KG1 (cell line): ENCODE data around the gene ORC2.
"Not testable (repeated sequence)": the region's sequence is repeated elsewhere in the genome, so short reads cannot be mapped to it uniquely, and the experiment has no call there.

Source experiments
- DNase-seq: peaks from one replicate; lab custom pipeline; 2025; lab: John Stamatoyannopoulos, UW

The ORC2 gene

DNA sequence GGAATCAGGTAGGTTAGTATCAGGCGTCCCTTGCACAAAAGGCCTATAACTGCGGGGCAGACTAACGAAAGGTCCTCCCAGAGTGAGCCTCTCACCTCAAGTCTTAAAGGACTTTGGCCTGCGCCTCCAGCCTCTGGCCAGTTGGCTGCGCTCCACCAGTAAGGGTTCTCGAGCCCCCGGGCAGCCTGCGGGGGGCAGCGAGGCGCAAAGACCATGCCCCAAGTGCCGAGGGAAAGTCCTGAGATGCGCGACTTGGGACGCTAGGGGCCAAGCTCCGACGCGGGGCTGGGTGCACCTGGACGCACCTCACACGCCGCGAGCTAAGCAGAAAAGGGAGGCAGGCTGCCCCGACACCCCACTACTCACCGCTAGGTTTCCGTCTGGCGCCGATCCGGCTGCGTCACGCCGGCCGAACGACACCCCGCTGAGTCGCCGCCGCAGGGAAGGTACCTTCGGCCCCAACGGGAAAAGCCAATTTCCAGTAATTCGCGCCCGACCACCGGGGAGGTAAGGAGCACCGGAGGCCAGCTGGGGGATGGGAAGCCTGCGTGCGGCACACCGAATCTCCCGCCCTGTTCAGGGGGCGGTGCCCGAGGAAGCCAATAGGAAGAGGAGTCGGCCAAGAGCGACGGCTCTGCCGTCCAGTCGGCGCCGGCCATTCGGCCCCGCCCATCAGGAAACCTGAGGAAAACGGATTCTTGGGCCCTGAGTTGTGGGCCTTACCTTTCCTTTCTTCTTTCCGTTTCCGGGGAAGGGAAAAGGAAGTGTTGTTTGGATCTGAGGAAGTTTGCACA lies at the start of gene ORC2:
Gene ORC2 (minus strand): TSS at position 537 of the 794 bp plus-strand sequence. CDS start 5,537 bp downstream, outside the sequence.
- DNase-seq, result peak; percentile 88

DNA sequence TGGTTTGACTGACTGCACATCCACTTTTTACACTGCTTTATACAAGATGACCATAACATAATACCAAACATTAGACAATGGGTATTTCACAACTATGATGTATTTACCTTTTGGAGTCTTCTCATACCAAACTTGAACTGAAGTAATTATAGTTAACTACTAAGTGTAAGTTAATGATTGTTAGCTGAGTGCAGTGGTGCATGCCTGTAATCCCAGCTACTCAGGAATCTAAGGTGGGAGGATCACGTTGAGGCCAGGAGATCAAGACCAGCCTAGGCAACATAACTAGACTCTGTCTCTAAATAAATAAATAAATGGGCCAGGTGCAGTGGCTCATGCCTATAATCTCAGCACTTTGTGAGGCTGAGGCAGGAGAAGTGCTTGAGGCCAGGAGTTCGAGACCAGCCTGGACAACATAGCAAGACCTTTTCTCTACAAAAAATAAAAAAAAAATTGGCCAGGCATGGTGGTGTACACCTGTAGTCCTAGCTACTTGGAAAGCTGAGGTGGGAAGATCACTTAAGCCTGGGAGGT lies 44.9 kb upstream of the ORC2 start:
- DNase-seq, result no peak

DNA sequence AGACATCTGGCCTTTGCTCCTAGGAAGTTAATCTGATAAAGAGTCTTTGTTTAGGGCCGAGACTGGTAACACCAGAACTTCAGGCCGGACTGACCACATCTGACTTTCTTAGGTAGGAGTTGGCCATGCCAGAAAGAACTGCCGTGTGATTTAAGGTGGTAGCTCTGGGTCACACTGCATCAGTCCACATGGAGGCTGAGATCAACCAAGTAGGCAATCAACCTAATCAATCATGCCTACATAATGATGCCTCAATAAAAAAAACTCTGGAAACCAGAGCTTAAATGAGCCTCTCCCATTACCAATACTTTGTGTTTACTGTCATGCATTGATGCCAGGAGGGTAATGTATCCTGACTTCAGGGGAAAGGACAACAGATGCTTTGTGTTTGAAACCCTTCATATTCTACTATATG lies 44.1 kb upstream of the ORC2 start:
- no peak for DNase-seq

DNA sequence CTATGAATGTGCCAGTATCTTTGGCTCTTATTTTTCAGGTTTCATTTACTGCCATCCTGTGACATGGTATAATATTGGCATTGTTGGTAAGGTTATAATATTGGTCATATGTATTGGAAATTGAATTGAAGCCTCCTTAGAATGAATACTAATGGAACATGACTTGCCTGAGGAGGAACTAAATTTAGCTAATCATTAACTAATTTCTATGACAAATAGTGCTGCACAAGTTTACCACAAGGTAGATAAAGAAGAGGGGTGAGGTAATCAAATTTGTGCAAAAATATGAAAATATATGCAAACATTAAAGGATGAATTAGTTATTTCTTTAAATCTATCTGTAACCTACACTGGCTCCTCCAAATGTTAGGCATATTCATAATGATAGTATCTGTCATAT lies 43.2 kb upstream of the ORC2 start:
- no peak for DNase-seq

DNA sequence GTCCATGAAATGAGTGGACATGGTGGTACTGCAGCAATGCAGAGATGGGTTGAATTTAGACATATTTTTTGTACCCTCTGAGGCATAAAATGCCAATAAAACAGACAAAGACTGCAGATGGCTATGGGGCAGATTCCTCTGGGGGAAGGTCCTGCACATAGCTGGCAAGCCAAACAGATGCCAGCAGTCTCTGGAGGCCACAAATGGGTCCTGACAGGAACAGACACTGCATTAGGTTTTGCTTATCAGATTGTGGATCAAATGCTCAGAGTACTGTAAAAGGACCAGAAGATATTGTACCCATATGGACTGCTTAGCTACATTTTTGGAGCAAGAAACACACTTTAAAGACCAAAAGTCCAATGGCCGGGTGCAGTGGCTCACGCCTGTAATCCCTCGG lies 40.9 kb upstream of the ORC2 start:
- no peak for DNase-seq

DNA sequence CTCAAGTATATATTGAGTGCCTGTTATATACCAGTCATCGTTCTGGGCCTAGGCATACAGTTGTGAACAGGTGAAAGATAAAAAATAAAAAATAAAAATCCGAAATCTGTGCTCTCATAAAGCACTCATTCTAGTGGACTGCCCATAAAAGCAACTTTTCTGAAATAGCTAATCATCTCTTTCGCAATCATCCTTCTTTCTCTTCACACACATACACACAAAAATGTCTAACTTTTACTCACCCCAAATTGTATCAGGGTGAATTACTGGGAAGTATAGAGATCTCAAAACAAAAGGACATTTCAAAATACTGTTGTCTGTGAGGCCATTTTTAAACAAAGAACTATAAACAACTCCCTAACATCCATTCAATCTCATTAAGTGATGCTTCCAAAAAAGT lies 29.6 kb upstream of the ORC2 start:
- DNase-seq, result no peak

DNA sequence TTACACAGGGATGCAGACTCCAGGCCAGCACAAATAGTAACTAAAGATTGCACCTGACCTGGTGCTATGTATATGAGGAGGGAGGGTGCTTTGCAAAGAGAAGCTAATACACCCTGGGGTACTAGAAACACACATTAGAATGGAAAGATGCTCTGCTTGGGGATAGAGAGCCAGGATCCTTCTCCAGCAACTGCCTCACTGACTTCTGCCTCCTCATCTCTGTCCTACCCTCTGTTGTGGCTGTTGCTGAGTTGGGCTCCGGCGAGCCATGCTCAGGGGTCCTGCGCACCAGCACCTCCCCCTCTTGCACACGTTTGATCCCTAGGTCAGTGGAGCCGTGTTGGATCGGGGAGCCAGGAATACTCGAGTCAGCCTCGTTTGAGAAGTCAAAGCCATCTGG lies 23.7 kb upstream of the ORC2 start:
- DNase-seq, result no peak

DNA sequence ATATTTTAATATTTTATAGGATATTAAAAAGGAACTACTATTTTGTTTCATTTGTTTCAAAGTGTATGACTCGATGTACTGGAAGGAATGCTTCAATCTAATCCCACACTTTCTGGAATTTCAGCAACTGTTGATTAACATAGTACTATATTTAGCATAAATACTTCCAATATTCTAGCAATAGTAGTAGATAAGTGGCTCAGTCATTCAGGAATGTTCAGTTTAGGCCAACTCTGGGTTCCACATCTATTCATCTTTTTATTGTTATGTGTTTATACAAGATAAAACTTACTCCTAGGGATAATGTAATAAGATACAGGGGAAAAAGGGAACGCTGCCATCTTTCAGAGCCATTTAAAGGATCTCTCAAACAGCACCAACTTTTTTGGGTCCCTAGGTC lies 22.3 kb upstream of the ORC2 start:
- DNase-seq, result no peak

DNA sequence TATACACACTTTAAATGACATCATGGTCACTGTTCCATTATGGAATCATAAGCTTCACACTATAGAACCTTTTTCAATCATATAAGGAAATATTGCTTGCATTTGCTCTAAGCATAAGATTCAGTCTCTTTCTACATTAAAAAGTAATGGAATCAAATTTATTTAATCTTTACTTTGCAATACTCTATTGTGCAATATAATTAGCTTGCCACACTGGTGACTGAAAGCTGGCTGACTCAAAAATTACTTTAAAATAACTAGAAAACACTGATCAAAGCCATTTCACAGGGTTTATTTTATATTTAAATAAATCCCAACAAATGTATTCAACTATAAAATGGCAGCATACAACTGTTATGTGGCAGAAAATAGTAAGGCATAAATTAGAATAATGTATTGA lies 13.2 kb upstream of the ORC2 start:
- DNase-seq, result no peak

DNA sequence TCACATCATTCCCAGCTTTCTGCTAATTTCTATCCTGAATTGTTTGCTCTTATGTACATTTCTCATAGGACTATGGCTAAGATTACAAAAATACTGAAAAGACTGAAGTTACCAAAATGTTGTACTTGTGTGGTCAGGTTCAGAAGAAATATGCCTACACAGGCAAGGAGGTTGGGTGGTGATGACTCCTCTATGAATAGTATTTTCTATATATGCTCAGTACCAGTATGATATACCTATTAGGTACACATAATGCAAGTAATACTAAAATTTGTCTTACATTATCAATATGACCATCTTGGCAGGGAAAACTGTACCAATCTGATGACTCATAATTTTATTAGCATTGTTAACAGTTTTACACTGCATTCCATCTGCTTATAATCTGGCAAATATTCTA lies 12.2 kb upstream of the ORC2 start:
- DNase-seq, result no peak

DNA sequence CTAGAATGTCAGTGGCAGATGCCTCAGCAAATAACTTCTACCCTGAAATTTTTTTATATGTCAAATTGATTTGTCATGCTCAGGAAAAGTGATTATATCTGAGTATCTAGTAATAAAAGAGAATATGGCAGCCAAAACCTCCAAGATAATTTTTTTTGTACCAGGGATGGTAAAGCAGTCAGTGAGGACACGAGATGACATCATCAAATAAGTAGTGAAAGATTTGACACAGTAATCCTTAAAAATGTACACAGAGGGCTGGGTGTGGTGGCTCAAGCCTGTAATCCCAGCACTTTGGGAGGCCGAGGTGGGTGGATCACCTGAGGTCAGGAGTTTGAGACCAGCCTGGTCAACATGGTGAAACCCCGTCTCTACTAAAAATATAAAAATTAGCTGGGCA lies 6.6 kb upstream of the ORC2 start:
- not testable (repeated sequence) for DNase-seq

DNA sequence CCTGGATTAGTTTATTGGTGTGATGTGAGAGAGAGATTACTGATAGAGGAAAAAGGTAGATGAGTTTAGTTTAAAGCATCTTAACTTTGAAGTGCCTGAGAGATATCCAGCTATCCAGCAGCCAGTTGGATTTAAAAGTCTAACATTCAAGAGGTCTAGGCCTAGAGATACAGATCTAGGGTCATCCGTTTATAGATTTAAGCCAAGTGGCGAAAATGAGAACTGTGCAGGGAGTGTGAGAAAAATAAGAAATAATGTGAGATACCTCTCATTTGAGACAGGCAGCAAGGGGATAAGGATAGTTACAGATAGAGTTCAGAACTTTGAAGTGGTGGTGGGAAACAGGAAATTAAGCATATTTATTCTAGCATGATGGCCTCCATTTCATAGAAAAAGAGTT lies 5.3 kb upstream of the ORC2 start:
- no peak for DNase-seq

DNA sequence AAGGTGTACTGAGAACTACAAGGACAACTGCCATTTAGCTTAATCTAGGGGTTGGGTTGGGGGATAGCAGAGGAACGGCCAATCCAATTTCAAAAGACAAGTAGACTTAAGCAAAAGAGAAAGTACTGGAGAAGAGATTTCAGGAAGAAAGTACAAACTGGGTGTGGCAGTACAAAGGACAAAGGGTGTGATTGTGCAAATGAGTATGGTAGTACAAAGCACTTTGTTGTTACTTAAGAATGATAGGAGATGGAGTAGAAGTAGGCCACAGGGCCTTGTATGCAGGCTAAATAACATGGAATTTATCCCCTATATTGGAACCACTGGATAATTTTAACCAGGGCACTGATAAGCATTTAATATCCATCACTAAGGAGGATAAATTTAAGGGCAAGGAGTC lies 4.7 kb upstream of the ORC2 start:
- no peak for DNase-seq

DNA sequence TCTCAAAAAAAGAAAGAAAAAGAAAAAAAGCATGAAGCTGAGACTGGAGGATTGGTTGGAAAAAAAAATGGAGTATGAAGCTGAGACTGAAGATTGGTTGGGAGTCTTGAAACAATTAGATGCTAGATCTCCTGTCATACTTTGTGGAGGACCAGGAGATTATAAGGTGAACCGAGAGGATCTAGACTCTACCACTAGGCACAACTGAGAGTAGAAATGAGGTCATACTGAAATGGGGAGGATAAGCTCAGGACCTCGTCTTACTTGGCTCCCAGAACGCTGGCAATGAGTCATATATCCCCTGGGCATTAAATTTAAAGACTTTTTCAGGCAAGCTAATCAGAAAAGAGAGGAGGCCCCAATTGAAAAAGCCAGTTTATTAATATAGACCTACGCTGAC lies 3.3 kb upstream of the ORC2 start:
- no peak for DNase-seq

DNA sequence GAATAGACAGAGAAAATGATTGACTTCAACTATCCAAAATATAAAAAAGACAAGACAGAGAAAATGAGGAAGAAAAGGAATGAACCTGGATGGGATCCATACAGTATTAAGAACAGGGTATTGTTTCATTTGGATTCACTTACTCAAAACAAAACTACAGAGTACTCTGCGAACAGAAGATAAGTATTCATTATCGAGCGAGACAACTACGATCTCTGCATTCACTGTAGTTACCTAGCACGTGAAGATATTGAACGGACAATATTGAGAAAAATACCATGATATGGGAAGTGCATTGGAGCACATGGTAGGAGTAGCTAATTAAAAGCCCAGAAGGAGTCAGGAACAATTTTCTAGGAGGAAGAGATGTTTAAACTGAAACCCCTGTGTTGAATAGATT lies 1.0 kb upstream of the ORC2 start:
- no peak for DNase-seq

DNA sequence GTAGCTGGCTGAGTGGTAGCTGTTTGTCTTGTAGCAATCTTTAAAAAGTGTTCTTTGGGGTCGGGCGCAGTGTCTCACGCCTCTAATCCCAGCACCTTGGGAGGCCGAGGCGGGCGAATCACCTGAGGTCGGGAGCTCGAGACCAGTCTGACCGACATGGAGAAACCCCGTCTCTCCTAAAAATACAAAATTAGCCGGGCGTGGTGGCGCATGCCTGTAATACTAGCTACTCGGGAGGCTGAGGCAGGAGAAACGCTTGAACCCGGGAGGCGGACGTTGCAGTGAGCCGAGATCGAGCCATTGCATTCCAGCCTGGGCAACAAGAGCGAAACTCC lies 425 bp upstream of the ORC2 start:
- not testable (repeated sequence) for DNase-seq

DNA sequence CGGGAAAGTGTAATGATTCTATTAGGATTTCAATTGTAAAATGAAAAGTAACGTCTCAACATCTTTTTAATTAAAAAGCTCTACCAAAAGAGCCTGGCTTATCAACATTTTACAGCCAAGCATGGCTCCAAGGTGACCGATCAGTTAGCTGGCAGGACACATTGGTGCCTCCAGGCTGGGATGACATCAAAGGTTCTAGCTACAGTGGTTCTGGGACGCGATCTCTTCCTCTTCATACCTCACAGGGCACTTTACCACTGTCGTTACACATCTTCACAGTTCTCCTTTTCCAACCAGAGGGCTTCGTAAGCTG lies 693 bp downstream of the ORC2 start:
- no peak for DNase-seq

DNA sequence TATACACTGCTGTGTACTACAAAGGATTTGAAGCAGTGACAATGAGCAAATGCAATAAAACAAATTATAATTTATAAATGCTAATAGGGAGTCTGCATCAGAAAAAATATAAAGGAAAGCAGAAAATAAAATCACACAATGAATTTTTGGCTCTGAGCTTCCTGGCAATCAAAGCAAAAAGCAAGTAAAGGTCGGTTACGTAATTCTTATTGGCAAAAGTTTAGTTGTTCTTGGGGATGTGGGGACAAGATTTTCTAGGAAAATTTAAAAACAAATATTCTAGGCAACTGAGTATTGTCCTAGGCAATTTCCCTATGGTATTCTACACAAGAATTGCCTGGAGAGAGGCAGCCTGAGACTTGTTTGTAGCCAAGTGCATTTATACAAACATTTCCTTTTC lies 1.8 kb downstream of the ORC2 start:
- no peak for DNase-seq

DNA sequence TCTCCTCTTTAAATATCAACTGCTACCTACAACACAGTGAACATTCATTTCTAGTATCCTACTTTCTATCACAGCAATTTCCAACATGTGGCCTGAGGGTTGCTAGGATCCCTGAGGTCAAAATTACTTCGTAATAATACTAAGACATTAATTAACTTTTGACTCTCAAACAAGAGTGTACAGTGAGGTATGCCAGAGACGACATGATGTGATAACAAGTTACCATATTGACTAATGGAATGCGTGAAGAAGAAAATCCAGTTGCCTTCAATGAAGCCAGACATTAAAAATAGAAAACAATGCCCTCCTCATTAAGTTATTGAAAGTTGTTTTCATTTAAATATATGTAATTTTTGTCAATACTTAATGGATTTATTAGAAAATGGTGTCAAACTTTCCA lies 13.1 kb downstream of the ORC2 start:
- DNase-seq, result no peak

DNA sequence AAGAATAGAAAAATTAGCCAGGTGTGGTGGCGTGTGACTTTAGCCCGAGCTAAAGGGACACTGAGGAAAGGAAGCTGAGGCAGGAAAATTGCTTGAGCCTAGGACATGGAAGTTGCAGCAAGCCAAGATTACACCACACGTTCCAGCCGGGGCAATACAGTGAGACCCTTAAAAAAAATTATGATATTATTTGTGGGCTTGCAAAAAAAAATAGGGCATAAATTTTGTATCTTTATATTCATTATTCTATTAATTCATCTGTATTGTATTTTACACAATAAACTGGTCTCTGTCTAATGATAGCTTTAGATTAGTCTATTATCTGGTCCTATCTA lies 18.1 kb downstream of the ORC2 start:
- no peak for DNase-seq

DNA sequence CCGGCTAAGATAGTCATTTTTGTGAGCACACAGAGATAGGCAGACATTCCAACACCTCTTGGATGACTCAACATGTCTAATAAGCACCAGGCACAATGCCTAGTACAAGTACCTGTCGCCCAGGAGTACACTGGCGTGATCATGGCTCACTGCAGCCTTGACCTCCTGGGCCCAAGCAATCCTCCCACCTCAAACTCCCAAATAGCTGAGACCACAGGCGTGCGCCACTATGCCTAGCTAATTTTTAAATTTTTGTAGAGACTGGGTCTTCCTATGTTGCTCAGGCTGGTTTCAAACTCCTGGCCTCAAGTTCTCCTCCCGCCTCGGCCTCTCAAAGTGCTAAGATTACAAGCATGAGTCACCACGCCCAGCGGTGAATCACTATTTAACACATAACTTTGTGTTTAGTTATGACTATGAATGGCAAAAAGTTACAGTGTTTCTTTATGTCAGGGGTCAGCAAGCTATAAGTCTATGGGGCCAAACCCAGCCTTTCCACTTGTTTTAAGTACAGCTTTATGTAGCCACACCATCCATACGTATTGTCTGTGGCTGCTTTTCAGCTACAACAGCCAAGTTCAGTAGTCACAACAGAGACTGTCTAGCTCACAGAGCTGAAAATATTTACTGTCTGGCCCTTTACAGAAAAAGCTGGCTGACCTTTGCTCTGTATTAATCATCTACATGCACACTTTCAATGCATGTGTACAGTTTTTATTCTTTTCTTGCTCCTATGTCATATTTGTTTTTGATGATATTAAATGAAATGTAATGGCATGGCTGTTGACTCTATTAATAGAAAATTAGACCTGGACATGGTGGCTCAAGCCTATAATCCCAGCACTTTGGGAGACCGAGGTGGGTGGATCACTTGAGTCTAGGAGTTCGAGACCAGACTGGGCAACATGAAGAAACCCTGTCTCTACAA lies 18.7 kb downstream of the ORC2 start:
- no peak for DNase-seq

DNA sequence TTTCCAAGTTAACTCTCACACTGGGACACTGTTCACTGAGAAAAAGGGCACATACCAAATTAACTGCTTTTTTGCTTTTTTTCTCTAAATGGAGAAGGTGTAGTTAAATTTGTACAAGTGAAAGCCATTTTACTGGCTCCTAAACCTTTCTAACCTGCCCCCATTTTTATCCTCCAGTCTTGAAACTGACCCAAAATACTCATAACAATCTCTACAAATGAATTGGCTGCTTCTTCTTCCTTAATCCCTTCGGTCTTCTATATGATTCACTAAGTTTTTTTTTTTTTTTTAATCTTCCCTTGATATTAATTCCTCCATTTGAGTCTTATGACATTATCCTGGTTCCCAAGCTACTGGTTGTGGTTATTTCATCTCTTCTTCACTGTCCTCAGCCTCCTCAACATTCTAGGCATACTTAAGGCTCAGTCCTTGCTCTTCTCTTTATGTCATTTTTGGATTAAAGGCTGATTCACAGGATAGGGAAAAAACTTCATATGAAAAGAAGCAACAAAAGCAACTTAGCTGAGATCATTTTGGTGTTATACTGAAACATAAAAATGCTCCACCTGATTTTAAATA lies 19.8 kb downstream of the ORC2 start:
- no peak for DNase-seq

DNA sequence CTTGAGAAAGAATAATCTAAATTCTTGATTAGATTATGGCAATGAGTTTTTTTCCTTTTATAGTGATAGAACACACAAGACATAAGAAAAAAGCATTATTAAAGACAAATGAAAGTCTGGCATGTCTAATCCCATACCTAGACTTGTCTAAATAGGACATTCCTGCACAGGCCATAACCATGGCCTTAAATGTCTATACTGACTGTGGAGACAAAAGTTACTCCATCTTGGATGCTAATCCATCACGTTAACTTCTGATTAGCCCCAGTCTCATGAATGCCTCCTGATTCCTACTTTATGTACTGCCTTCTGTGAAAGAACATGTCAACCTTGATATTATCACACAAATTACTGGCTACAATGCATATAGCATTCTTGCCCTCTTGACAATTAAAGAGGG lies 23.6 kb downstream of the ORC2 start:
- no peak for DNase-seq
